ENCODE measurements around the gene CRKL.

- TF ChIP-seq CTCF (IDR thresholded peaks at IDR 0.05) (no peak), EZH2 (IDR thresholded peaks at IDR 0.05; ENCODE audit: borderline replicate concordance, insufficient read depth, low read depth, low read length, poor library complexity, severe bottlenecking) (no peak)
Measured at GRCh38 chr22:20873214-20873613, 44.0 kb upstream of the CRKL start.
